ENCODE results near the gene TBC1D22A. TPM values are rescaled to one million over a fixed set of nuclear protein-coding genes. Genes with fewer than 3 reads are reported as not detected.

The TBC1D22A gene
- total and polyA plus RNA-seq, 2 experiments from 2014 or later = 9.6 to 13.3 TPM

DNA sequence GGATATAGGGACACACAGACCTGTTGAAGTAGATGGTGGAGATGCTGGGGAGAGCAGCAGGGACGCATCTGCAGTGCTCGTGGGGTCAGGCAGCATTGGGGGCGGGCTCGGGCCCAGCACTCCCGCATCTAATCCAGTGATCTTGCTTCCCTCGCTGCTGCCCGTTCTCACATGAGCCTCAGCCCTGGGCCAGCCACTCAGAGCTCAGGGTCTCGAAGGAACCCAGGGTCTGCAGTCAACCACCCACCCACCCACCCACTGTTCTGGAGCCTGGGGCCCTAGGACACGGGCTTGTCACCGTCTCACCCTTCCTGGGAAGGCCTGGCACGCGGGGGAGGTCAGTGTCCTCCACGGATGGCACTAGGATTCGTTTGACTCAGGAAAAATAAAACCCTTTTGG, 406.0 kb downstream of the TBC1D22A start:
- no peak for DNase-seq (ENCODE audit: low spot score)
- Histone ChIP-seq H3K4me3 (no peak overlapping the region), H3K27me3 (ENCODE audit: insufficient read depth) (no peaks in the 10 kb centered on the region), H4K20me1 (replicated peaks; ENCODE audit: insufficient read depth) (no peaks in the 10 kb centered on the region), H3K27ac (ENCODE audit: low read depth) (no peak overlapping the region), H3K4me1 (ENCODE audit: insufficient read depth) (no peaks in the 10 kb centered on the region), H3K4me2 (no peak overlapping the region), H3F3A (replicated peaks; ENCODE audit: low read depth) (no peaks in the 10 kb centered on the region), H2AFZ (no peak overlapping the region), H3K9me2 (ENCODE audit: insufficient read depth) (no peaks in the 10 kb centered on the region), H3K36me3 (ENCODE audit: insufficient read depth) (peaks cover 3% of the 10 kb centered on the region; the same call in 1 of the 2 replicates), H3K79me2 (replicated peaks; ENCODE audit: insufficient read depth) (no peaks in the 10 kb centered on the region)
- TF ChIP-seq, protein P1, sequence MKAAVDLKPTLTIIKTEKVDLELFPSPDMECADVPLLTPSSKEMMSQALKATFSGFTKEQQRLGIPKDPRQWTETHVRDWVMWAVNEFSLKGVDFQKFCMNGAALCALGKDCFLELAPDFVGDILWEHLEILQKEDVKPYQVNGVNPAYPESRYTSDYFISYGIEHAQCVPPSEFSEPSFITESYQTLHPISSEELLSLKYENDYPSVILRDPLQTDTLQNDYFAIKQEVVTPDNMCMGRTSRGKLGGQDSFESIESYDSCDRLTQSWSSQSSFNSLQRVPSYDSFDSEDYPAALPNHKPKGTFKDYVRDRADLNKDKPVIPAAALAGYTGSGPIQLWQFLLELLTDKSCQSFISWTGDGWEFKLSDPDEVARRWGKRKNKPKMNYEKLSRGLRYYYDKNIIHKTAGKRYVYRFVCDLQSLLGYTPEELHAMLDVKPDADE (IDR thresholded peaks at IDR 0.05) = no peak
- TF ChIP-seq POLR2AphosphoS5 (IDR thresholded peaks at IDR 0.05; ENCODE audit: low read depth) (no peak), EZH2phosphoT487 (IDR thresholded peaks at IDR 0.05; ENCODE audit: unreplicated experiment) (no peak)
- TF ChIP-seq, protein P2, sequence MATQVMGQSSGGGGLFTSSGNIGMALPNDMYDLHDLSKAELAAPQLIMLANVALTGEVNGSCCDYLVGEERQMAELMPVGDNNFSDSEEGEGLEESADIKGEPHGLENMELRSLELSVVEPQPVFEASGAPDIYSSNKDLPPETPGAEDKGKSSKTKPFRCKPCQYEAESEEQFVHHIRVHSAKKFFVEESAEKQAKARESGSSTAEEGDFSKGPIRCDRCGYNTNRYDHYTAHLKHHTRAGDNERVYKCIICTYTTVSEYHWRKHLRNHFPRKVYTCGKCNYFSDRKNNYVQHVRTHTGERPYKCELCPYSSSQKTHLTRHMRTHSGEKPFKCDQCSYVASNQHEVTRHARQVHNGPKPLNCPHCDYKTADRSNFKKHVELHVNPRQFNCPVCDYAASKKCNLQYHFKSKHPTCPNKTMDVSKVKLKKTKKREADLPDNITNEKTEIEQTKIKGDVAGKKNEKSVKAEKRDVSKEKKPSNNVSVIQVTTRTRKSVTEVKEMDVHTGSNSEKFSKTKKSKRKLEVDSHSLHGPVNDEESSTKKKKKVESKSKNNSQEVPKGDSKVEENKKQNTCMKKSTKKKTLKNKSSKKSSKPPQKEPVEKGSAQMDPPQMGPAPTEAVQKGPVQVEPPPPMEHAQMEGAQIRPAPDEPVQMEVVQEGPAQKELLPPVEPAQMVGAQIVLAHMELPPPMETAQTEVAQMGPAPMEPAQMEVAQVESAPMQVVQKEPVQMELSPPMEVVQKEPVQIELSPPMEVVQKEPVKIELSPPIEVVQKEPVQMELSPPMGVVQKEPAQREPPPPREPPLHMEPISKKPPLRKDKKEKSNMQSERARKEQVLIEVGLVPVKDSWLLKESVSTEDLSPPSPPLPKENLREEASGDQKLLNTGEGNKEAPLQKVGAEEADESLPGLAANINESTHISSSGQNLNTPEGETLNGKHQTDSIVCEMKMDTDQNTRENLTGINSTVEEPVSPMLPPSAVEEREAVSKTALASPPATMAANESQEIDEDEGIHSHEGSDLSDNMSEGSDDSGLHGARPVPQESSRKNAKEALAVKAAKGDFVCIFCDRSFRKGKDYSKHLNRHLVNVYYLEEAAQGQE (IDR thresholded peaks at IDR 0.05; ENCODE audit: unreplicated experiment) = no peak
- Mint-ChIP-seq H3K4me3 (no peak overlapping the region), H3K27me3 (ENCODE audit: insufficient read depth, low read depth, poor library complexity) (peaks cover 3% of the 10 kb centered on the region), H3K4me1 (no peaks in the 10 kb centered on the region), H3K36me3 (ENCODE audit: low read depth) (peaks cover 14% of the 10 kb centered on the region), H3K9me3 (peaks cover 17% of the 10 kb centered on the region), H3K27ac (no peak overlapping the region)
- no peak for ATAC-seq

DNA sequence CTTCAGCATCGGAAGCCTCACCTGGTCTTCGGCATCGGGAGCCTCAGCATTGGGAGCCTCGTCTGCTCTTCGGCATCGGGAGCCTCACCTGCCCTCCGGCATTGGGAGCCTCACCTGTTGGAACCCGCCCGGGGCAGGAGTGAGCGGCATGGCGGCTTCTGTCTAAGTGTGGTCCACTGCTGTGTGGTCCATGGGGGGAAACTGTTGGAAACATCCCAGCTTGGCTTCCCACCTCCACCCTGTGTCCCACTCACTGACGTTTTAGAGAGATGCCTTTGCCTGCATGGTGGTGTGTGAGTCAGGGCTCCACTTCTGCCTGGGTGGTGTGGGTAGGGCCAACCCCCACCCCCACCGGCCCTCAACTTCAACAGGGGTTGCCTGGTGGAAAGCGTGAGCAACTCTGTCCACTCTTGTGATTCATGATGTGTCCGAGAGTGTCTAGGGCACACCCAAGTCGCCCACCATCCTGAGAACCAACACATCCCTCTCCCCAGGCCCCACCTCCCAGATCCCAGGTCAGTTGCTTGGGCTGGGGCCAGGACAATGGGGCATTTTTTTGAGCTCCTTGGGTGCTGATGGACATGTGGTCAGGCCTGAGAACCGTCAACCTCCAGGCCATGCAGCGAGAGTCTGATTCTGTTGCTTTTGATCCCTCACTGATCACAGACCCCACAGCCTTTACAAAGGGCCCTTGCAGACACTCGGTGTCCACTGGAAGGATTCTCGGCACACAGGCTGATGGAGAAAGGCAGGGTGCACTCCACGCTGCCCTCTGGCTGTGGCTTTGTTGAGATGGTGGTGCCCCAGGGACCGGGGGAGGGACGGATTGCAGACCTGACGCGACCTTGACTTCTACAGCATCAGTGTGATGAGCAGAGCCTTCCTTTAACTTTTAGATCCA, 406.7 kb downstream of the TBC1D22A start:
- Mint-ChIP-seq H3K36me3 (ENCODE audit: low read depth) (peaks cover 14% of the 10 kb centered on the region), H3K4me3 (no peak overlapping the region), H3K4me1 (no peaks in the 10 kb centered on the region), H3K27ac (no peak overlapping the region), H3K27me3 (ENCODE audit: insufficient read depth, low read depth, poor library complexity) (peaks cover 3% of the 10 kb centered on the region), H3K9me3 (peaks cover 17% of the 10 kb centered on the region)
- H3F3A ChIP-seq (replicated peaks; ENCODE audit: low read depth) = no peaks in the 10 kb centered on the region
- ATAC-seq (peak; percentile 83), DNase-seq (ENCODE audit: low spot score) (peak; percentile 53)
- H3K9me2 ChIP-seq (ENCODE audit: insufficient read depth) = no peaks in the 10 kb centered on the region
- H4K20me1 ChIP-seq (replicated peaks; ENCODE audit: insufficient read depth) = no peaks in the 10 kb centered on the region
- no peak overlapping the region for H3K4me3 ChIP-seq
- no peak overlapping the region for H3K27ac ChIP-seq (ENCODE audit: low read depth)
- no peaks in the 10 kb centered on the region for H3K79me2 ChIP-seq (replicated peaks; ENCODE audit: insufficient read depth)
- no peak overlapping the region for H2AFZ ChIP-seq
- no peaks in the 10 kb centered on the region for H3K27me3 ChIP-seq (ENCODE audit: insufficient read depth)
- TF ChIP-seq, protein P3, sequence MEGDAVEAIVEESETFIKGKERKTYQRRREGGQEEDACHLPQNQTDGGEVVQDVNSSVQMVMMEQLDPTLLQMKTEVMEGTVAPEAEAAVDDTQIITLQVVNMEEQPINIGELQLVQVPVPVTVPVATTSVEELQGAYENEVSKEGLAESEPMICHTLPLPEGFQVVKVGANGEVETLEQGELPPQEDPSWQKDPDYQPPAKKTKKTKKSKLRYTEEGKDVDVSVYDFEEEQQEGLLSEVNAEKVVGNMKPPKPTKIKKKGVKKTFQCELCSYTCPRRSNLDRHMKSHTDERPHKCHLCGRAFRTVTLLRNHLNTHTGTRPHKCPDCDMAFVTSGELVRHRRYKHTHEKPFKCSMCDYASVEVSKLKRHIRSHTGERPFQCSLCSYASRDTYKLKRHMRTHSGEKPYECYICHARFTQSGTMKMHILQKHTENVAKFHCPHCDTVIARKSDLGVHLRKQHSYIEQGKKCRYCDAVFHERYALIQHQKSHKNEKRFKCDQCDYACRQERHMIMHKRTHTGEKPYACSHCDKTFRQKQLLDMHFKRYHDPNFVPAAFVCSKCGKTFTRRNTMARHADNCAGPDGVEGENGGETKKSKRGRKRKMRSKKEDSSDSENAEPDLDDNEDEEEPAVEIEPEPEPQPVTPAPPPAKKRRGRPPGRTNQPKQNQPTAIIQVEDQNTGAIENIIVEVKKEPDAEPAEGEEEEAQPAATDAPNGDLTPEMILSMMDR (conservative IDR thresholded peaks at IDR 0.05; ENCODE audit: low read depth in 2 of 2) = peak; percentile 52 to 73
- TF ChIP-seq CREB1 (CRISPR knock-in tag; IDR thresholded peaks at IDR 0.05; ENCODE audit: low read depth) = no peak
- no peaks in the 10 kb centered on the region for H3K4me1 ChIP-seq (ENCODE audit: insufficient read depth)
- H3K36me3 ChIP-seq (ENCODE audit: insufficient read depth) = peaks cover 3% of the 10 kb centered on the region; the same call in 1 of the 2 replicates
- no peak overlapping the region for H3K4me2 ChIP-seq
